SK-N-SH (cell line): ENCODE results near the gene CHI3L2. TPM values are rescaled to one million over a fixed set of nuclear protein-coding genes. Genes with fewer than 3 reads are reported as not detected.

Experiments
- CTCF ChIA-PET: fragments of 300-600, 350-600 bp; formaldehyde crosslinking; extraction: SDS; loops from one replicate; lab custom pipeline; 2021; lab: Yijun Ruan, JAX
- POLR2A ChIA-PET: fragments of 350-600 bp; sonication (Branson Sonifier 250); formaldehyde crosslinking; extraction: SDS; loops from one replicate; lab custom pipeline; 2020; ENCODE audit warnings: antibody characterized with exemption, inconsistent platforms; lab: Yijun Ruan, JAX
- DNase-seq: peaks from one replicate; pipeline ENCODE4 v3.0.0; 2012
- H2AFZ ChIP-seq: fragments of 200-600 bp; sonication (generic); 2 replicates; pipeline ENCODE4 v1.8.1; 2016; ENCODE audit warnings: antibody characterized with exemption, mild to moderate bottlenecking, low read depth
- H3F3A ChIP-seq: fragments of 200-600 bp; sonication (generic); replicated peaks from 2 replicates; pipeline ENCODE3; 2016; ENCODE audit warnings: antibody characterized with exemption, mild to moderate bottlenecking; ENCODE audit not compliant: insufficient read depth
- H3K27ac ChIP-seq, 2 experiments: fragments of 200-500 bp in 1 of 2; fragments of 200-600 bp in 1 of 2; sonication (Bioruptor generic) in 1 of 2; sonication (generic), shearing (Covaris generic) in 1 of 2; 2 replicates each; pipeline versions ENCODE4 v1.5.1 to v1.6.1; 2014 to 2016; ENCODE audit warnings: low read depth in 2 of 2, inconsistent platforms in 1 of 2, low read length in 1 of 2, mild to moderate bottlenecking in 1 of 2, mixed read lengths in 1 of 2
- H3K27me3 ChIP-seq: fragments of 200-600 bp; sonication (generic), shearing (Covaris generic); 2 replicates; pipeline ENCODE4 v1.6.1; 2016; ENCODE audit warnings: mixed run types; ENCODE audit not compliant: insufficient read depth
- H3K36me3 ChIP-seq, 2 experiments: fragments of 200-500 bp in 1 of 2; fragments of 200-600 bp in 1 of 2; sonication (Bioruptor generic) in 1 of 2; sonication (generic) in 1 of 2; replicated peaks in 1 of 2; 2 replicates each; pipeline versions ENCODE3 to v1.5.1; 2014 to 2016; ENCODE audit warnings: low read length in 1 of 2, mild to moderate bottlenecking in 1 of 2; ENCODE audit not compliant: insufficient read depth in 2 of 2, control insufficient read depth in 1 of 2
- H3K4me1 ChIP-seq, 2 experiments: fragments of 200-500 bp in 1 of 2; fragments of 200-600 bp in 1 of 2; sonication (Bioruptor generic) in 1 of 2; sonication (generic), shearing (Covaris generic) in 1 of 2; 2 replicates each; pipeline versions ENCODE4 v1.5.1 to v1.6.1; 2014 to 2016; ENCODE audit warnings: low read depth in 1 of 2, low read length in 1 of 2, mixed run types in 1 of 2; ENCODE audit not compliant: insufficient read depth in 2 of 2, control insufficient read depth in 1 of 2
- H3K4me2 ChIP-seq: fragments of 200-600 bp; sonication (generic), shearing (Covaris generic); 2 replicates; pipeline ENCODE4 v1.6.1; 2017; ENCODE audit warnings: mixed run types
- H3K4me3 ChIP-seq, 2 experiments: fragments of 200-500 bp in 1 of 2; fragments of 200-600 bp in 1 of 2; sonication (Bioruptor generic) in 1 of 2; sonication (generic), shearing (Covaris generic) in 1 of 2; 2 replicates each; pipeline versions ENCODE4 v1.5.1 to v1.8.1; 2014 to 2016; ENCODE audit warnings: low read depth in 2 of 2, inconsistent platforms in 1 of 2, low read length in 1 of 2, mild to moderate bottlenecking in 1 of 2, mixed read lengths in 1 of 2, moderate library complexity in 1 of 2
- H3K79me2 ChIP-seq: fragments of 200-600 bp; sonication (generic); 2 replicates; pipeline ENCODE4 v1.8.1; 2017; ENCODE audit warnings: mild to moderate bottlenecking; ENCODE audit not compliant: insufficient read depth
- H3K9ac ChIP-seq: fragments of 200-600 bp; sonication (generic); 2 replicates; pipeline ENCODE4 v1.6.1; 2017; ENCODE audit warnings: mixed run types
- H3K9me2 ChIP-seq: fragments of 200-600 bp; sonication (generic); 2 replicates; pipeline ENCODE4 v1.6.1; 2017; ENCODE audit warnings: mixed run types
- H3K9me3 ChIP-seq: fragments of 200-600 bp; sonication (generic); 2 replicates; pipeline ENCODE4 v1.6.1; 2017; ENCODE audit warnings: mixed run types, mild to moderate bottlenecking, moderate library complexity
- H4K20me1 ChIP-seq: fragments of 200-600 bp; sonication (generic); 2 replicates; pipeline ENCODE4 v1.6.1; 2017; ENCODE audit warnings: mild to moderate bottlenecking, mixed run types; ENCODE audit not compliant: insufficient read depth
- ELF1 ChIP-seq: IDR thresholded peaks from 2 replicates; pipeline ENCODE4 v1.4.0; 2012
- GATA2 ChIP-seq: sonication (generic); formaldehyde crosslinking; IDR thresholded peaks from 2 replicates; pipeline ENCODE4 v1.5.0; 2020; ENCODE audit warnings: mild to moderate bottlenecking, missing genetic modification reagents
- JUND ChIP-seq: IDR thresholded peaks from 2 replicates; pipeline ENCODE4 v1.4.0; 2012
- MAX ChIP-seq: IDR thresholded peaks from 2 replicates; pipeline ENCODE4 v1.4.0; 2012; ENCODE audit warnings: low read depth
- MEF2A ChIP-seq: IDR thresholded peaks from 2 replicates; pipeline ENCODE4 v1.4.0; 2012; ENCODE audit warnings: low read depth, borderline replicate concordance
- NRF1 ChIP-seq: IDR thresholded peaks from 2 replicates; pipeline ENCODE4 v1.6.1; 2012; ENCODE audit warnings: low read depth, mild to moderate bottlenecking, low read length
- PBX3 ChIP-seq: IDR thresholded peaks from 2 replicates; pipeline ENCODE4; 2012
- REST ChIP-seq: IDR thresholded peaks from 2 replicates; pipeline ENCODE4 v1.6.1; 2012; ENCODE audit warnings: mild to moderate bottlenecking, low read depth, low read length, moderate library complexity
- SIN3A ChIP-seq: IDR thresholded peaks from 2 replicates; pipeline ENCODE4 v1.6.1; 2012; ENCODE audit warnings: low read depth, mild to moderate bottlenecking, low read length, moderate library complexity, borderline replicate concordance
- TCF12 ChIP-seq: IDR thresholded peaks from 2 replicates; pipeline ENCODE4 v1.4.0; 2012
- TEAD4 ChIP-seq: IDR thresholded peaks from 2 replicates; pipeline ENCODE4 v1.4.0; 2012; ENCODE audit warnings: mild to moderate bottlenecking, borderline replicate concordance; ENCODE audit not compliant: insufficient read depth
- USF2 ChIP-seq: fragments of 150-350 bp; IDR thresholded peaks from 2 replicates; pipeline ENCODE4 v1.6.1; 2017; ENCODE audit warnings: antibody characterized with exemption, low read length, low read depth, borderline replicate concordance
- ZBTB33 ChIP-seq: IDR thresholded peaks from 2 replicates; pipeline ENCODE4 v1.4.0; 2012; ENCODE audit warnings: low read depth, borderline replicate concordance
- WGBS: methylation state at CpG from one replicate; pipeline ENCODE4 v1.1.6; 2017; ENCODE audit warnings: low lambda C conversion rate; 5-methylcytosine and 5-hydroxymethylcytosine counted together
- polyA plus RNA-seq, 3 experiments: library from polyadenylated mRNA; depleted of rRNA; stranded (reverse); fragments of >200 nt; gene quantifications; 2 replicates each; pipeline ENCODE4 v1.2.3, GENCODE V29; 2012

CHI3L2 gene
- polyA plus RNA-seq, 1 of the 3 experiments (the other 2 are of a cell fraction): 0.92 TPM

- no peak for TF ChIP-seq ELF1
- no peak for TF ChIP-seq MAX
- no peak for TF ChIP-seq GATA2 (CRISPR knock-in tag)
Observed at GRCh38 chr1:111223126-111223685, 4.3 kb upstream of the CHI3L2 start (continued).

- POLR2A ChIA-PET: no interaction called here
Observed at GRCh38 chr1:111225091-111225490, 2.4 kb upstream of the CHI3L2 start.

GRCh38 chr1:111225717-111226400, 1.7 kb upstream of the CHI3L2 start:
- Histone ChIP-seq H4K20me1 (no peaks in the 10 kb centered on the region), H3K9me2 (no peaks in the 10 kb centered on the region), H3K4me3 (no peak overlapping the region), H3K36me3 (no peaks in the 10 kb centered on the region), H3K9ac (no peak overlapping the region), H3K79me2 (no peaks in the 10 kb centered on the region), H3F3A (peaks cover 19% of the 10 kb centered on the region), H3K9me3 (no peaks in the 10 kb centered on the region), H3K4me2 (no peak overlapping the region), H3K4me1 (peaks cover 0 to 32% of the 10 kb centered on the region in 2 experiments; a peak in 3 of 4 replicates), H3K27ac (no peak overlapping the region), H3K27me3 (no peaks in the 10 kb centered on the region), H2AFZ (no peak overlapping the region; the same call in 1 of the 2 replicates)
- ChIA-PET POLR2A (no interaction called here), CTCF (interaction anchor here (0.8 to 1.5 kb wide), 2 partner anchors 120 to 174 kb away, joined by 4 read pairs; no protein-coding TSS in a partner anchor)
- WGBS: 50% methylated on average over 6 of the region's 6 CpGs
- DNase-seq: no peak
- no peak for TF ChIP-seq USF2
- no peak for TF ChIP-seq NRF1
- no peak for TF ChIP-seq REST
- no peak for TF ChIP-seq MAX
- no peak for TF ChIP-seq PBX3

More at GRCh38 chr1:111225091-111225490, 2.4 kb upstream of the CHI3L2 start:
- peaks cover 0 to 32% of the 10 kb centered on the region in 2 experiments; a peak in 3 of 4 replicates for H3K4me1 ChIP-seq
- H4K20me1 ChIP-seq: no peaks in the 10 kb centered on the region
- no peaks in the 10 kb centered on the region for H3K27me3 ChIP-seq
- no peaks in the 10 kb centered on the region for H3K79me2 ChIP-seq
- CTCF ChIA-PET: interaction anchor here (1.2 to 1.5 kb wide), 2 partner anchors 121 to 175 kb away, joined by 4 to 6 read pairs; no protein-coding TSS in a partner anchor
- no peak overlapping the region for H3K27ac ChIP-seq
- no peaks in the 10 kb centered on the region for H3K36me3 ChIP-seq
- peaks cover 19% of the 10 kb centered on the region for H3F3A ChIP-seq
- H3K4me3 ChIP-seq: no peak overlapping the region
- H3K4me2 ChIP-seq: no peak overlapping the region
- H3K9ac ChIP-seq: no peak overlapping the region
- H2AFZ ChIP-seq: no peak overlapping the region
- no peaks in the 10 kb centered on the region for H3K9me2 ChIP-seq
- TF ChIP-seq SIN3A: no peak
- no peak for TF ChIP-seq MAX
- no peak for TF ChIP-seq JUND
- TF ChIP-seq TEAD4: no peak
- TF ChIP-seq ZBTB33: no peak
- TF ChIP-seq MEF2A: no peak
- TF ChIP-seq TCF12: no peak
- no peak for DNase-seq
- no peaks in the 10 kb centered on the region for H3K9me3 ChIP-seq
